SK-N-SH treated with all-trans-retinoic acid at 6 μM for 48 hours (cell line): ENCODE measurements around the gene SLC17A9.

Experiments
- ATAC-seq: fragments of 200-7000 bp; cut with Tn5 transposase; 3 replicates; pipeline ENCODE4 v1.9.1; 2020; ENCODE audit warnings: mild to moderate bottlenecking, moderate library complexity
- ARNTL ChIP-seq: fragments of 450-650 bp; formaldehyde crosslinking; IDR thresholded peaks from 2 replicates; pipeline ENCODE4 v1.5.0; 2020; ENCODE audit warnings: low read depth, mild to moderate bottlenecking, moderate library complexity, borderline replicate concordance
- BACH2 ChIP-seq: fragments of 250-450 bp; sonication (Bioruptor Pico); IDR thresholded peaks from 2 replicates; pipeline ENCODE4 v1.9.0; 2021; ENCODE audit warnings: mild to moderate bottlenecking, borderline replicate concordance
- CSDC2 ChIP-seq: fragments of 250-450 bp; sonication (Bioruptor Pico); IDR thresholded peaks from 2 replicates; pipeline ENCODE4 v1.5.0; 2020; ENCODE audit warnings: mild to moderate bottlenecking, moderate library complexity
- ESRRG ChIP-seq: fragments of 250-450 bp; sonication (Bioruptor Pico); IDR thresholded peaks from 2 replicates; pipeline ENCODE4 v1.6.1; 2021; ENCODE audit warnings: mild to moderate bottlenecking
- GLIS3 ChIP-seq: fragments of 250-450 bp; sonication (Bioruptor Pico); IDR thresholded peaks from 2 replicates; pipeline ENCODE4 v1.5.0; 2020; ENCODE audit warnings: mild to moderate bottlenecking, moderate library complexity
- ISL1 ChIP-seq: fragments of 250-450 bp; sonication (Bioruptor Pico); IDR thresholded peaks from 2 replicates; pipeline ENCODE4 v2.1.2; 2022; ENCODE audit warnings: mild to moderate bottlenecking, moderate library complexity
- OSR1 ChIP-seq: fragments of 250-450 bp; sonication (Bioruptor Pico); IDR thresholded peaks from 2 replicates; pipeline ENCODE4 v1.8.0; 2022; ENCODE audit warnings: moderate library complexity, mild to moderate bottlenecking, inconsistent platforms
- RARB ChIP-seq: fragments of 250-450 bp; sonication (Bioruptor Pico); IDR thresholded peaks from 2 replicates; pipeline ENCODE4 v1.8.0; 2021; ENCODE audit warnings: mild to moderate bottlenecking, moderate library complexity
- SNAI2 ChIP-seq: fragments of 250-450 bp; sonication (Bioruptor Pico); IDR thresholded peaks from 2 replicates; pipeline ENCODE4 v1.5.0; 2020; ENCODE audit warnings: mild to moderate bottlenecking, moderate library complexity
- TCF4 ChIP-seq: fragments of 250-450 bp; sonication (Bioruptor Pico); IDR thresholded peaks from 2 replicates; pipeline ENCODE4 v1.8.0; 2021; ENCODE audit warnings: mild to moderate bottlenecking, moderate library complexity, borderline replicate concordance
- TOX ChIP-seq: fragments of 250-450 bp; sonication (Bioruptor Pico); IDR thresholded peaks from 2 replicates; pipeline ENCODE4 v1.8.0; 2021; ENCODE audit warnings: mild to moderate bottlenecking, moderate library complexity, borderline replicate concordance
- ZC3H10 ChIP-seq: fragments of 250-450 bp; sonication (Bioruptor Pico); IDR thresholded peaks from 2 replicates; pipeline ENCODE4 v1.5.1; 2021; ENCODE audit warnings: mild to moderate bottlenecking, moderate library complexity
- ZFP3 ChIP-seq: fragments of 250-450 bp; sonication (Bioruptor Pico); IDR thresholded peaks from 2 replicates; pipeline ENCODE4 v1.5.0; 2020; ENCODE audit warnings: mild to moderate bottlenecking, moderate library complexity
- ZFP30 ChIP-seq: fragments of 450-650 bp; formaldehyde crosslinking; IDR thresholded peaks from 2 replicates; pipeline ENCODE4 v1.5.0; 2022; ENCODE audit warnings: mild to moderate bottlenecking, moderate library complexity
- ZNF565 ChIP-seq: fragments of 450-650 bp; formaldehyde crosslinking; conservative IDR thresholded peaks from 2 replicates; pipeline ENCODE4 v1.5.0; 2020; ENCODE audit warnings: low read depth, mild to moderate bottlenecking, moderate library complexity
- ZNF70 ChIP-seq: fragments of 450-650 bp; formaldehyde crosslinking; IDR thresholded peaks from 2 replicates; pipeline ENCODE4 v1.5.0; 2020; ENCODE audit warnings: mild to moderate bottlenecking, moderate library complexity
- ZNF8 ChIP-seq: fragments of 450-650 bp; formaldehyde crosslinking; IDR thresholded peaks from 2 replicates; pipeline ENCODE4 v1.5.0; 2020; ENCODE audit warnings: mild to moderate bottlenecking, moderate library complexity
- TF ChIP-seq, protein P1 (sequence below): fragments of 250-450 bp; sonication (Bioruptor Pico); IDR thresholded peaks from 2 replicates; pipeline ENCODE4 v1.5.1; 2021; ENCODE audit warnings: mild to moderate bottlenecking, moderate library complexity
- TF ChIP-seq, protein P2 (sequence below): fragments of 250-450 bp; sonication (Bioruptor Pico); IDR thresholded peaks from 2 replicates; pipeline ENCODE4 v1.8.0; 2021; ENCODE audit warnings: low read depth, mild to moderate bottlenecking, moderate library complexity, borderline replicate concordance
- TF ChIP-seq, protein P3 (sequence below): fragments of 250-450 bp; sonication (Bioruptor Pico); IDR thresholded peaks from 2 replicates; pipeline ENCODE4 v1.8.0; 2020; ENCODE audit warnings: mild to moderate bottlenecking, moderate library complexity, borderline replicate concordance
- TF ChIP-seq, protein P4 (sequence below): fragments of 250-450 bp; sonication (Bioruptor Pico); IDR thresholded peaks from 2 replicates; pipeline ENCODE4 v1.5.0; 2020; ENCODE audit warnings: mild to moderate bottlenecking, moderate library complexity
- TF ChIP-seq, protein P5 (sequence below): fragments of 250-450 bp; sonication (Bioruptor Pico); IDR thresholded peaks from 2 replicates; pipeline ENCODE4 v1.5.1; 2020; ENCODE audit warnings: low read depth, mild to moderate bottlenecking, moderate library complexity

SLC17A9 gene

DNA sequence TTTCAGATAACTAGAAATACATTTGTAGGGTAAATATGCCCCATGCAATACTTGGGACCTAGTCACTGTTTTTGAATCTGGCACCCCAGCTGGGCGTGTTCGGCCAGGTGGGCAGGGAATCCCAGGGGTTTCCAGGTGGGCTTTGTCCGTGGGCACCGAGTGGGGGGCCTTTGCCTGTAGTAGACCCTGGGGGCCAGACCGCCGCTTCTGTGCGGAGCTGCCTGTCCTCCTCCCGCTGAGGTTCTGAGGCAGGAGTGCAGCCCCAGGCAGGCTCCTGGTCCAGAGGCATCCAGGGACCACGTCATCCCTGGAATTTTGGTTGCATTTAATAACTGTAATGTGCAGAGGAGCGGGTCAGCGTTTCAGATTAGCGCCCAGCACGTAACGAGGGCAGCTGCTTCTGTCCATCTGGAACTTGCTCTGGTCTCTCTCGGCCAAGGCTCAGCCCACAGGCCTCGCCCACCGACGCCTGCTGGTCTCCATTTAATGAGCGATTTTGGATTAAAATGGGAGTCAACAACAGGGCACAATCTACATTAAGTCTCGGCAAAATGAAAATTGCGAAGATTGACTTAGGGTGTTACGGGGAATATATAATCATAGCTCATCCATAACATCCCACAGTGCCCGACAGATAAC, 41.5 kb downstream of the SLC17A9 start:
- ATAC-seq: no peak
- no peak for TF ChIP-seq CSDC2
- TF ChIP-seq, protein P1, sequence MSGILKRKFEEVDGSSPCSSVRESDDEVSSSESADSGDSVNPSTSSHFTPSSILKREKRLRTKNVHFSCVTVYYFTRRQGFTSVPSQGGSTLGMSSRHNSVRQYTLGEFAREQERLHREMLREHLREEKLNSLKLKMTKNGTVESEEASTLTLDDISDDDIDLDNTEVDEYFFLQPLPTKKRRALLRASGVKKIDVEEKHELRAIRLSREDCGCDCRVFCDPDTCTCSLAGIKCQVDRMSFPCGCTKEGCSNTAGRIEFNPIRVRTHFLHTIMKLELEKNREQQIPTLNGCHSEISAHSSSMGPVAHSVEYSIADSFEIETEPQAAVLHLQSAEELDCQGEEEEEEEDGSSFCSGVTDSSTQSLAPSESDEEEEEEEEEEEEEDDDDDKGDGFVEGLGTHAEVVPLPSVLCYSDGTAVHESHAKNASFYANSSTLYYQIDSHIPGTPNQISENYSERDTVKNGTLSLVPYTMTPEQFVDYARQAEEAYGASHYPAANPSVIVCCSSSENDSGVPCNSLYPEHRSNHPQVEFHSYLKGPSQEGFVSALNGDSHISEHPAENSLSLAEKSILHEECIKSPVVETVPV: no peak
- no peak for TF ChIP-seq ESRRG (CRISPR knock-in tag)
- TF ChIP-seq ISL1 (CRISPR knock-in tag): no peak
- no peak for TF ChIP-seq OSR1
- TF ChIP-seq ZC3H10 (CRISPR knock-in tag): no peak
- TF ChIP-seq, protein P2, sequence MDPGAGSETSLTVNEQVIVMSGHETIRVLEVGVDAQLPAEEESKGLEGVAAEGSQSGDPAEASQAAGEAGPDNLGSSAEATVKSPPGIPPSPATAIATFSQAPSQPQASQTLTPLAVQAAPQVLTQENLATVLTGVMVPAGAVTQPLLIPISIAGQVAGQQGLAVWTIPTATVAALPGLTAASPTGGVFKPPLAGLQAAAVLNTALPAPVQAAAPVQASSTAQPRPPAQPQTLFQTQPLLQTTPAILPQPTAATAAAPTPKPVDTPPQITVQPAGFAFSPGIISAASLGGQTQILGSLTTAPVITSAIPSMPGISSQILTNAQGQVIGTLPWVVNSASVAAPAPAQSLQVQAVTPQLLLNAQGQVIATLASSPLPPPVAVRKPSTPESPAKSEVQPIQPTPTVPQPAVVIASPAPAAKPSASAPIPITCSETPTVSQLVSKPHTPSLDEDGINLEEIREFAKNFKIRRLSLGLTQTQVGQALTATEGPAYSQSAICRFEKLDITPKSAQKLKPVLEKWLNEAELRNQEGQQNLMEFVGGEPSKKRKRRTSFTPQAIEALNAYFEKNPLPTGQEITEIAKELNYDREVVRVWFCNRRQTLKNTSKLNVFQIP (CRISPR knock-in tag): no peak
- TF ChIP-seq GLIS3 (CRISPR knock-in tag): no peak
- TF ChIP-seq BACH2 (CRISPR knock-in tag): no peak
- TF ChIP-seq RARB (CRISPR knock-in tag): no peak
- TF ChIP-seq, protein P3, sequence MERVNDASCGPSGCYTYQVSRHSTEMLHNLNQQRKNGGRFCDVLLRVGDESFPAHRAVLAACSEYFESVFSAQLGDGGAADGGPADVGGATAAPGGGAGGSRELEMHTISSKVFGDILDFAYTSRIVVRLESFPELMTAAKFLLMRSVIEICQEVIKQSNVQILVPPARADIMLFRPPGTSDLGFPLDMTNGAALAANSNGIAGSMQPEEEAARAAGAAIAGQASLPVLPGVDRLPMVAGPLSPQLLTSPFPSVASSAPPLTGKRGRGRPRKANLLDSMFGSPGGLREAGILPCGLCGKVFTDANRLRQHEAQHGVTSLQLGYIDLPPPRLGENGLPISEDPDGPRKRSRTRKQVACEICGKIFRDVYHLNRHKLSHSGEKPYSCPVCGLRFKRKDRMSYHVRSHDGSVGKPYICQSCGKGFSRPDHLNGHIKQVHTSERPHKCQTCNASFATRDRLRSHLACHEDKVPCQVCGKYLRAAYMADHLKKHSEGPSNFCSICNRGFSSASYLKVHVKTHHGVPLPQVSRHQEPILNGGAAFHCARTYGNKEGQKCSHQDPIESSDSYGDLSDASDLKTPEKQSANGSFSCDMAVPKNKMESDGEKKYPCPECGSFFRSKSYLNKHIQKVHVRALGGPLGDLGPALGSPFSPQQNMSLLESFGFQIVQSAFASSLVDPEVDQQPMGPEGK: no peak
- TF ChIP-seq SNAI2 (CRISPR knock-in tag): no peak
- no peak for TF ChIP-seq TOX (CRISPR knock-in tag)
- no peak for TF ChIP-seq ZNF70 (CRISPR knock-in tag)
- TF ChIP-seq ZNF8: no peak
- TF ChIP-seq, protein P4, sequence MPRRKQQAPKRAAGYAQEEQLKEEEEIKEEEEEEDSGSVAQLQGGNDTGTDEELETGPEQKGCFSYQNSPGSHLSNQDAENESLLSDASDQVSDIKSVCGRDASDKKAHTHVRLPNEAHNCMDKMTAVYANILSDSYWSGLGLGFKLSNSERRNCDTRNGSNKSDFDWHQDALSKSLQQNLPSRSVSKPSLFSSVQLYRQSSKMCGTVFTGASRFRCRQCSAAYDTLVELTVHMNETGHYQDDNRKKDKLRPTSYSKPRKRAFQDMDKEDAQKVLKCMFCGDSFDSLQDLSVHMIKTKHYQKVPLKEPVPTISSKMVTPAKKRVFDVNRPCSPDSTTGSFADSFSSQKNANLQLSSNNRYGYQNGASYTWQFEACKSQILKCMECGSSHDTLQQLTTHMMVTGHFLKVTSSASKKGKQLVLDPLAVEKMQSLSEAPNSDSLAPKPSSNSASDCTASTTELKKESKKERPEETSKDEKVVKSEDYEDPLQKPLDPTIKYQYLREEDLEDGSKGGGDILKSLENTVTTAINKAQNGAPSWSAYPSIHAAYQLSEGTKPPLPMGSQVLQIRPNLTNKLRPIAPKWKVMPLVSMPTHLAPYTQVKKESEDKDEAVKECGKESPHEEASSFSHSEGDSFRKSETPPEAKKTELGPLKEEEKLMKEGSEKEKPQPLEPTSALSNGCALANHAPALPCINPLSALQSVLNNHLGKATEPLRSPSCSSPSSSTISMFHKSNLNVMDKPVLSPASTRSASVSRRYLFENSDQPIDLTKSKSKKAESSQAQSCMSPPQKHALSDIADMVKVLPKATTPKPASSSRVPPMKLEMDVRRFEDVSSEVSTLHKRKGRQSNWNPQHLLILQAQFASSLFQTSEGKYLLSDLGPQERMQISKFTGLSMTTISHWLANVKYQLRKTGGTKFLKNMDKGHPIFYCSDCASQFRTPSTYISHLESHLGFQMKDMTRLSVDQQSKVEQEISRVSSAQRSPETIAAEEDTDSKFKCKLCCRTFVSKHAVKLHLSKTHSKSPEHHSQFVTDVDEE (CRISPR knock-in tag): no peak
- TF ChIP-seq ZNF565 (CRISPR knock-in tag): no peak
- no peak for TF ChIP-seq ZFP3 (CRISPR knock-in tag)
- TF ChIP-seq ZFP30: no peak

DNA sequence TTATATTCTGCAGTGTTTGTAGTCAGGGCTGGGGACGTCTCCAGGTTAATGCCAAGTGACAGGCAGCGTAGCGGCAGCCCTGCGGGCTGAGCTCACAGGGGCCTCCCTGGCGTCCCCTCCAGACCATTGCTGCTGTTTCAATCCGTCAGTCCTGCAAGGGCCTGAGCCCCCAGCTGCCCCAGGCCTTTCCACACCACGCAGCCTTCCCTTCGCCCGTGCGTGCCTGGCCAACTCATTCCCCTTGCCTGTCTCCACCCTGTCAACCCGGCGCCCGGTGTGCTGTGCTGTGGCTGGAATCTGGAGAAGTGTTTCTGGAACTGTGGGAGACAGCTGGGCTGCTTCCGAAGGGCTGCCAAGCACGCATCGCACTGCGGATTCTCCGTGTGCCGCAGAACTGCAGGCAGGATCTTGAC, 42.4 kb downstream of the SLC17A9 start:
- no peak for TF ChIP-seq TCF4 (CRISPR knock-in tag)
- TF ChIP-seq ARNTL (CRISPR knock-in tag): no peak
- no peak for TF ChIP-seq ZC3H10 (CRISPR knock-in tag)
- TF ChIP-seq OSR1: no peak
- no peak for TF ChIP-seq ISL1 (CRISPR knock-in tag)
- TF ChIP-seq, protein P2 (CRISPR knock-in tag): no peak
- no peak for TF ChIP-seq GLIS3 (CRISPR knock-in tag)
- TF ChIP-seq ZNF70 (CRISPR knock-in tag): no peak
- TF ChIP-seq, protein P3: no peak
- no peak for TF ChIP-seq SNAI2 (CRISPR knock-in tag)
- TF ChIP-seq BACH2 (CRISPR knock-in tag): no peak
- TF ChIP-seq RARB (CRISPR knock-in tag): no peak
- TF ChIP-seq ZNF565 (CRISPR knock-in tag): no peak
- no peak for TF ChIP-seq ESRRG (CRISPR knock-in tag)
- TF ChIP-seq ZFP3 (CRISPR knock-in tag): no peak
- no peak for TF ChIP-seq CSDC2
- TF ChIP-seq, protein P5, sequence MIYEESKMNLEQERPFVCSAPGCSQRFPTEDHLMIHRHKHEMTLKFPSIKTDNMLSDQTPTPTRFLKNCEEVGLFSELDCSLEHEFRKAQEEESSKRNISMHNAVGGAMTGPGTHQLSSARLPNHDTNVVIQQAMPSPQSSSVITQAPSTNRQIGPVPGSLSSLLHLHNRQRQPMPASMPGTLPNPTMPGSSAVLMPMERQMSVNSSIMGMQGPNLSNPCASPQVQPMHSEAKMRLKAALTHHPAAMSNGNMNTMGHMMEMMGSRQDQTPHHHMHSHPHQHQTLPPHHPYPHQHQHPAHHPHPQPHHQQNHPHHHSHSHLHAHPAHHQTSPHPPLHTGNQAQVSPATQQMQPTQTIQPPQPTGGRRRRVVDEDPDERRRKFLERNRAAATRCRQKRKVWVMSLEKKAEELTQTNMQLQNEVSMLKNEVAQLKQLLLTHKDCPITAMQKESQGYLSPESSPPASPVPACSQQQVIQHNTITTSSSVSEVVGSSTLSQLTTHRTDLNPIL (CRISPR knock-in tag): no peak
- TF ChIP-seq, protein P1: no peak
- ATAC-seq: no peak
